T-helper 2 cell (primary cell): ENCODE measurements around the gene FN3KRP.
A peak's percentile ranks its signal among the peaks of the same experiment; 100 is the strongest.

ENCODE experiments used
- DNase-seq, 5 experiments: peaks; one replicate each; pipeline versions ENCODE4 v3.0.0 to v3.0.0-alpha.2; 2012 to 2022

FN3KRP gene

GRCh38 chr17:82709676-82710498, 6.6 kb upstream of the FN3KRP start:
- no peak for DNase-seq

GRCh38 chr17:82710499-82711232, 5.8 kb upstream of the FN3KRP start:
- no peak for DNase-seq

- no peak for DNase-seq
Observed at GRCh38 chr17:82713071-82713723, 3.3 kb upstream of the FN3KRP start.

GRCh38 chr17:82718986-82719685, 2.6 kb downstream of the FN3KRP start:
- no peak for DNase-seq

- no peak for DNase-seq
Observed at GRCh38 chr17:82720204-82720603, 3.7 kb downstream of the FN3KRP start.

- DNase-seq = no peak
Observed at GRCh38 chr17:82722341-82723013, 6.0 kb downstream of the FN3KRP start.

GRCh38 chr17:82723169-82723807, 6.8 kb downstream of the FN3KRP start:
- no peak for DNase-seq

- no peak for DNase-seq
Observed at GRCh38 chr17:82726427-82726826, 9.9 kb downstream of the FN3KRP start.

- no peak for DNase-seq
Observed at GRCh38 chr17:82729479-82730260, 13.2 kb downstream of the FN3KRP start.

- no peak for DNase-seq
Observed at GRCh38 chr17:82732118-82732743, 15.7 kb downstream of the FN3KRP start.

- peak in 2 of 5 experiments; percentile 31 to 61 for DNase-seq
Observed at GRCh38 chr17:82734987-82735866, 18.7 kb downstream of the FN3KRP start, which contains the start of gene FN3K. Gene FN3K (plus strand): TSS chr17:82735615. CDS start chr17:82735637, 22 bp downstream.

- no peak for DNase-seq
Observed at GRCh38 chr17:82736511-82737185, 20.1 kb downstream of the FN3KRP start.

- no peak for DNase-seq
Observed at GRCh38 chr17:82737967-82738877, 21.7 kb downstream of the FN3KRP start.

GRCh38 chr17:82740906-82741759, 24.6 kb downstream of the FN3KRP start:
- no peak for DNase-seq

GRCh38 chr17:82743344-82744219, 27.1 kb downstream of the FN3KRP start:
- no peak for DNase-seq
